CD4-positive, CD25-positive, alpha-beta regulatory T cell (primary cell): ENCODE measurements around the gene TSPAN15. TPM values are rescaled to one million over a fixed set of nuclear protein-coding genes. Genes with fewer than 3 reads are reported as not detected.

ENCODE experiments used
- ATAC-seq, 2 donors: fragments of 150-1000 bp; cut with Tn5 transposase; one replicate each; pipeline ENCODE4 v1.10.0; 2021; ENCODE audit warnings: low read depth in 2 of 2, moderate number of reproducible peaks in 2 of 2, moderate library complexity in 1 of 2
- DNase-seq, 3 donors: peaks; one replicate each; pipeline versions ENCODE4 v3.0.0 to v3.0.0-alpha.2; 2012 to 2022; ENCODE audit warnings: mixed read lengths in 1 of 3
- H3K27ac ChIP-seq: one replicate; pipeline ENCODE4 v1.7.0; 2013; ENCODE audit warnings: mild to moderate bottlenecking, low read length; ENCODE audit not compliant: insufficient read depth, poor library complexity, severe bottlenecking
- H3K27me3 ChIP-seq: one replicate; pipeline ENCODE4 v1.7.0; 2013; ENCODE audit warnings: low read length; ENCODE audit not compliant: control insufficient read depth, insufficient read depth
- H3K36me3 ChIP-seq: one replicate; pipeline ENCODE4 v1.7.0; 2013; ENCODE audit warnings: mild to moderate bottlenecking, low read length, moderate library complexity; ENCODE audit not compliant: control insufficient read depth, insufficient read depth
- H3K4me1 ChIP-seq: 2 replicates; pipeline ENCODE4 v1.7.0; 2013; ENCODE audit warnings: mild to moderate bottlenecking, low read length; ENCODE audit not compliant: insufficient read depth, control insufficient read depth, poor library complexity, severe bottlenecking
- H3K4me3 ChIP-seq: one replicate; pipeline ENCODE4 v1.7.0; 2013; ENCODE audit warnings: low read depth, mild to moderate bottlenecking, low read length, moderate library complexity
- H3K9me3 ChIP-seq, 2 experiments: 1 replicate in 1 of 2; 2 replicates in 1 of 2; pipeline ENCODE4 v1.7.0; 2013; ENCODE audit warnings: low read length in 2 of 2, mild to moderate bottlenecking in 1 of 2, moderate library complexity in 1 of 2; ENCODE audit not compliant: control insufficient read depth in 2 of 2
- H3K27ac Mint-ChIP-seq, 3 donors: one replicate each; pipeline ENCODE4 v1.8.0; 2020 to 2022; ENCODE audit warnings: mild to moderate bottlenecking in 3 of 3, mixed read lengths in 3 of 3, moderate library complexity in 2 of 3
- H3K27me3 Mint-ChIP-seq: one replicate; pipeline ENCODE4 v1.8.0; 2022; ENCODE audit warnings: mild to moderate bottlenecking, mixed read lengths
- H3K36me3 Mint-ChIP-seq: one replicate; pipeline ENCODE4 v1.8.0; 2020; ENCODE audit warnings: mixed read lengths
- H3K4me1 Mint-ChIP-seq, 4 donors: one replicate each; pipeline ENCODE4 v1.8.0; 2020 to 2022; ENCODE audit warnings: mixed read lengths in 4 of 4, mild to moderate bottlenecking in 1 of 4
- H3K4me3 Mint-ChIP-seq, 4 donors: one replicate each; pipeline ENCODE4 v1.8.0; 2020 to 2022; ENCODE audit warnings: mild to moderate bottlenecking in 4 of 4, mixed read lengths in 4 of 4, moderate library complexity in 3 of 4
- H3K9me3 Mint-ChIP-seq, 7 donors: one replicate each; pipeline ENCODE4 v1.8.0; 2020 to 2022; ENCODE audit warnings: mixed read lengths in 7 of 7, mild to moderate bottlenecking in 3 of 7, moderate library complexity in 2 of 7
- polyA plus RNA-seq, 4 donors: library from polyadenylated mRNA; unstranded; fragments of 300-500 nt; fragmentation: Illumina TruSeq; gene quantifications; one replicate each; pipeline ENCODE4 v1.2.3, GENCODE V29; 2021
- total RNA-seq: library from RNA; stranded (reverse); gene quantifications from one replicate; pipeline ENCODE4 v1.2.3, GENCODE V29; 2022

Gene TSPAN15
- total and polyA plus RNA-seq, 5 donors from 2014 or later: 1.5 to 6.0 (median 3.4) TPM

DNA sequence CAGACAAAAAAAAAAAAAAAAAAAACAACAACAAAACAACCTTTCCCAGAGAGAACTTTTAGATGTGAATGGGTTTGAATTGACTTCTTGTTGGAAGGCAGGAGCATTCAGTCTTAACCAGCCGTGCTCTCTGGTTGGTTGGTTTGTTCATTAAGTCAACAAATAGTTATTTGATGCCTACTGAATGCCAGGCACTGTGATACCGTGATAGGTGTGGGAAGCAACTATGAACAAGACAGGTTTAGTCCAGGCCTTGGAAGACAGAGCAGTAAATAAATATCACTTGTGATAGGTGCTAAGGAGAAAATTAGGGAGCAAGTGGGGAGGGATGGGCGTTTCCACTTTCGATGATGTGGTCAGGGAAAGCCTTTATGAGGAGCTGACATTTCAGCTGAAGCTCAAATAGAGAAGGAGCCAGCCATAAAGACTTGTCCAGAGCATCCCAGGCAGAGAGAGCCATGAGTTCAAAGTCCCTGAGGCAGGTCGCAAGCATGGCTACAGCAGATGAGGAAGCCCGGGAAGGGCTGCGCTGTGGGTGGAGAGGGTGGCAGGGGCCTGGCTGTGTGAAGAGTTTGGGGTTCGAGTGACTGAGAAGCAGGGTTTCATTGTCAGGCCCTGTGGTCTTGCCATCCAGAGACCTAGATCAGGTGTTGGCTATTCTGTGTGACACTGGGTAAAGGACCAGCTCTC, 8.0 kb downstream of the TSPAN15 start:
- Mint-ChIP-seq H3K4me3 (no peak overlapping the region), H3K27me3 (no peaks in the 10 kb centered on the region), H3K27ac (no peak overlapping the region), H3K36me3 (peaks cover 9% of the 10 kb centered on the region), H3K9me3 (no peaks in the 10 kb centered on the region), H3K4me1 (peaks cover 0 to 7% (median 3%) of the 10 kb centered on the region in 4 donors)
- no peaks in the 10 kb centered on the region for H3K27me3 ChIP-seq
- no peaks in the 10 kb centered on the region for H3K4me1 ChIP-seq
- DNase-seq (no peak), ATAC-seq (no peak)
- no peaks in the 10 kb centered on the region for H3K9me3 ChIP-seq
- H3K4me3 ChIP-seq: no peak overlapping the region
- H3K27ac ChIP-seq: no peak overlapping the region
- H3K36me3 ChIP-seq: no peaks in the 10 kb centered on the region

DNA sequence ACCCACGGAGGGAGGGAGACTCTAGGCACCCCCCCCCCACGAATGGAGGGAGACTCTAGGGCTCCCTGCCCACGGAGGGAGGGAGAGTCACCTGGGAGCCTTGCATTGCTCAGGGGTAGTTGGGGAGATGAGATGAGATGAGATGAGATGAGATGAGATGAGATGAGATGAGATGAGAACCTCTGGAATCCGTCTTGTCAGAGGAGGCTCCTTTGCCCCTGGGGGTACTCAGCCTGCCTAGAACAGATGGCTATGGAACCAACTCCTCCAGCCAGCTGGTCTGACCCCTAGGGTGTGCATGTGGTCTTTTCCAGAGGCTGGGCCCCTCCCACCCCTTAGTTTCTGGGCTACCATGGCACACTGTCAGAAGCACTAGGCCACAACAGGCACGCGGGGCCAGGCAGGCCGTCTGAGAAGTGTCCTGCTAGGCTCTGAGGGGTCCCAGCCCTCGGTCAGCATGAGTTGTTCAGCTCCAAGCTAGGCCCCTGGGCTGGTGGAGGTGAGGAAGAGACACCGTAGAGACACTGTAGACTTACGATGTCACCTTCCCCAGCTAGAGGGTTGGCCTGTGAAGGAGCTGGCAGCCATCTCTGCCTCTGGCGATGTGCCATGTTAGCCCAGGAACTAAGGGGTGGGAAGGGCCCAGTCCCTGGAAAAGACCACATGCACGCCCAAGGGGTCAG, 8.8 kb downstream of the TSPAN15 start:
- Mint-ChIP-seq H3K9me3 (no peaks in the 10 kb centered on the region), H3K27me3 (no peaks in the 10 kb centered on the region), H3K4me1 (peaks cover 0 to 7% (median 3%) of the 10 kb centered on the region in 4 donors), H3K4me3 (no peak overlapping the region), H3K27ac (no peak overlapping the region), H3K36me3 (peaks cover 9% of the 10 kb centered on the region)
- DNase-seq: no peak
- ATAC-seq: no peak
- H3K4me1 ChIP-seq: no peaks in the 10 kb centered on the region
- no peaks in the 10 kb centered on the region for H3K9me3 ChIP-seq
- H3K27ac ChIP-seq: no peak overlapping the region
- H3K4me3 ChIP-seq: no peak overlapping the region
- no peaks in the 10 kb centered on the region for H3K36me3 ChIP-seq
- no peaks in the 10 kb centered on the region for H3K27me3 ChIP-seq

DNA sequence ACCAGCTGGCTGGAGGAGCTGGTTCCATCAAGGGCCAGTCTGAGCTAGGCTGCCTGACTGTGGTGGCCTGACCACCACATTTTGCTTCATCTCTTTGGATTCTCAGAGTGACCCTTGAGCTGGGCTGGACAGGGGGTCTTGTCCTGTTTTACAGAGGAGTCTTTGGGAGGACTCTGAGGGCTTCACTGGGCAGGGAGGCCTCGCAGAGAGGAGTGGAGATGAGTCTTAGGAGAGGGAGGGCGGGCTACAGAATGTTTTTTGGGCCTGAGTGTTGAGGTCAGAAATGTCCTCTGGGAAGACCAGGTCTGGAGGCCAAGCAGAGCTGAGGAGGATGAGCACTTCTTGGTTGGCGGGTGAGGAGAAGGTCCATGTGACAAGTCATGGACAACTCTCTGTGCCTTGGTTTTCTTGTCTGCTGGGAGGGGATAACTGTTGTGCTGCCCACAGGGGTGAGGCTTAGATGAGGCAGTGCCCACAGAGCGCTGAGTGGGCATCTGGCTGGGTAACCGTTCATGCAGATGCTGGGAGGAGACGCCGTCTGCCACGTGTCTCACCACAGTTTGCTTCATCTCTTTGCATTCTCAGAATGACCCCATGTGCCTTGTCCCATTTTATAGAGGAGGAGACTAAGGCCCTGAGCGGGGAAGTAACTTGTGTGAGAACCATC, 9.4 kb downstream of the TSPAN15 start:
- no peaks in the 10 kb centered on the region for H3K27me3 Mint-ChIP-seq
- no peaks in the 10 kb centered on the region for H3K9me3 Mint-ChIP-seq
- no peaks in the 10 kb centered on the region for H3K4me1 ChIP-seq
- H3K36me3 ChIP-seq: no peaks in the 10 kb centered on the region
- H3K27ac ChIP-seq: no peak overlapping the region
- no peak for ATAC-seq
- H3K36me3 Mint-ChIP-seq: peaks cover 9% of the 10 kb centered on the region
- H3K4me3 ChIP-seq: no peak overlapping the region
- H3K4me3 Mint-ChIP-seq: no peak overlapping the region
- no peaks in the 10 kb centered on the region for H3K9me3 ChIP-seq
- no peak for DNase-seq
- no peaks in the 10 kb centered on the region for H3K27me3 ChIP-seq
- H3K4me1 Mint-ChIP-seq: peaks cover 0 to 13% (median 6%) of the 10 kb centered on the region in 4 donors
- H3K27ac Mint-ChIP-seq: peak overlapping the region in 2 of 3 donors; percentile 35 to 36

DNA sequence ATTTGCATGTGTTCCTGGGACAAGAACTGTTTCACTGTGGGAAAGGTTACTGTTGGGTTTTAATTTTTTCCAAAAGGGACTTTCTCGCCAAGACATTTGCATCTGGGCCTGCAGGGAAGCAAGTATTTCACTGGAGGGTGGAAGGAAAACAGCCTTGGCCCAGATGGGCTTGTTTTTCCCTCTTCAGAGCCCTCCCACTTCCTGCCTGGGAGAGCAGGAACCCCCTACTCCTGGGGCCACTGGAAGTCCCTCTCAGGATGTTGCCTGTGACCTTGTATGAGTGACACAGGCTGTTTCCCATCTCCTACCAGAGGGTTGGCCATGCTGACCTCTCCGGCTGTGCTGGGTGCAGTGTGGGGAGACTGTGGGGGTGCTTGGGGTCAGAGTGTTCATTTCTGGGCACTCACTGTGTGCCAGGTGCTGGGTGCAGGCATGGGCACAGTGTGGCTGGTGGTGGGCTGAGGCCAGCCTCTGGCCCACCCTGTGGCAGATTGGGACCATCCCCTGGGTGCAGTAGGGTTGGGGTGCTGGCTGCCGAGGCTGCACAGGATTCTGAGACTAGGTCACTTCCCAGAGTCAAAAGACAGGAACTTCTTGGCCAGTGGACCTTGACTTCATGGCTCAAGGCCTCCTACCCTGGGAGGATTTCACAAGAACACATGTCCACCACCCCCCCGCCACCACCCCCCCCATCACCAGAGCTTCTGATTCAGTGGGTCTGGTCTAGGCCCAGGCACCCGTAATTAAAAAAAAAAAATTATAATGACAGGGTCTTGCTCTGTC, 10.2 kb downstream of the TSPAN15 start:
- no peaks in the 10 kb centered on the region for H3K27me3 Mint-ChIP-seq
- Histone ChIP-seq H3K4me3 (no peak overlapping the region), H3K27ac (no peak overlapping the region), H3K4me1 (no peaks in the 10 kb centered on the region), H3K36me3 (no peaks in the 10 kb centered on the region), H3K27me3 (no peaks in the 10 kb centered on the region), H3K9me3 (no peaks in the 10 kb centered on the region)
- H3K4me3 Mint-ChIP-seq: no peak overlapping the region
- H3K36me3 Mint-ChIP-seq: peaks cover 9% of the 10 kb centered on the region
- peaks cover 0 to 17% (median 6%) of the 10 kb centered on the region in 4 donors for H3K4me1 Mint-ChIP-seq
- ATAC-seq: no peak
- H3K9me3 Mint-ChIP-seq: no peaks in the 10 kb centered on the region
- no peak for DNase-seq
- H3K27ac Mint-ChIP-seq: no peak overlapping the region

DNA sequence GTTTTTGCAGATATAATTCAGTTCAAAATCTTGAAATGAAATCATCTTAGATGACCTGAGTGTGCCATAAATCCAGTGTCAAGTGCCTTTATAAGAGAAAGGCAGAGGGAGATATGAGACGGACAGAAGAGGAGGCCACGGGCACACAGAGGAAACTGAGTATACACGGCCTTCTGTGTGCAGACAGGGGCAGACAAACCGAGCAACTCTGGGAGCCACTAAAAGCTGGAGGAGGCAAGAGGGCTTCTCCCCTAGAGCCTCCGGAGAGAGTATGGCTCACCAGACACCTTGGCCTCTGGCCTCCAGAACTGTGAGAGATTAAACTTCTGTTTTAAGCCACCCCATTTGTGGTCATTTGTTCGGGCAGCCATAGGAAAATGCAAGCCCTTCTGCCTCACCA, 12.6 kb downstream of the TSPAN15 start:
- no peak for DNase-seq
- Mint-ChIP-seq H3K27ac (peak overlapping the region; percentile 9 to 27 (median 25)), H3K9me3 (no peaks in the 10 kb centered on the region), H3K4me3 (no peak overlapping the region), H3K27me3 (no peaks in the 10 kb centered on the region), H3K36me3 (peaks cover 9% of the 10 kb centered on the region), H3K4me1 (peaks cover 0 to 17% (median 6%) of the 10 kb centered on the region in 4 donors)
- H3K36me3 ChIP-seq: no peaks in the 10 kb centered on the region
- H3K9me3 ChIP-seq: no peaks in the 10 kb centered on the region
- no peak for ATAC-seq
- H3K4me1 ChIP-seq: no peaks in the 10 kb centered on the region
- H3K27me3 ChIP-seq: no peaks in the 10 kb centered on the region
- no peak overlapping the region for H3K27ac ChIP-seq
- H3K4me3 ChIP-seq: no peak overlapping the region

DNA sequence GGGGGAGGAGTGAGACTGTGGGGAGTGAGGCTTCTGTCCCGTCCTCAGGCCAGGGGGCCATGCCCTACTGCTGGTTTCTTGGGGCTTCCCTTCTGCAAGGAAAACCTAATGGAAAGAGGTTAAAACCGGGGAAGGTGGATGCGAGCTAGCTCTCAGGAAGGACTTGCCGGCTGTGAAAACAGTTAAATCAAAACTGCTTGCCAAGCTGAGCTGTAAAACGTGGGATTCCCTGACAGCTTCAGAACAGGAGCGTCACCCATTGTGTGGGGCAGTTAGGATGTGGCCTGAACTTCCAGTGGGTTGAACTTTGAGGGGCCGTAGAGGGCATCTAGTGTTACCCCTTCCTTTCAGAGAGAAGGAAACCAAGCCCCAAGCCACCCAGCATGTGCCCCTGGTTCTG, 13.1 kb downstream of the TSPAN15 start:
- Histone ChIP-seq H3K27ac (no peak overlapping the region), H3K36me3 (no peaks in the 10 kb centered on the region), H3K9me3 (no peaks in the 10 kb centered on the region), H3K4me3 (no peak overlapping the region), H3K4me1 (no peaks in the 10 kb centered on the region), H3K27me3 (no peaks in the 10 kb centered on the region)
- no peak overlapping the region for H3K4me3 Mint-ChIP-seq
- peaks cover 5% of the 10 kb centered on the region for H3K36me3 Mint-ChIP-seq
- ATAC-seq: no peak
- H3K9me3 Mint-ChIP-seq: no peaks in the 10 kb centered on the region
- H3K27me3 Mint-ChIP-seq: no peaks in the 10 kb centered on the region
- H3K4me1 Mint-ChIP-seq: peaks cover 0 to 17% (median 6%) of the 10 kb centered on the region in 4 donors
- no peak for DNase-seq
- peak overlapping the region in 2 of 3 donors; percentile 79 to 84 for H3K27ac Mint-ChIP-seq

DNA sequence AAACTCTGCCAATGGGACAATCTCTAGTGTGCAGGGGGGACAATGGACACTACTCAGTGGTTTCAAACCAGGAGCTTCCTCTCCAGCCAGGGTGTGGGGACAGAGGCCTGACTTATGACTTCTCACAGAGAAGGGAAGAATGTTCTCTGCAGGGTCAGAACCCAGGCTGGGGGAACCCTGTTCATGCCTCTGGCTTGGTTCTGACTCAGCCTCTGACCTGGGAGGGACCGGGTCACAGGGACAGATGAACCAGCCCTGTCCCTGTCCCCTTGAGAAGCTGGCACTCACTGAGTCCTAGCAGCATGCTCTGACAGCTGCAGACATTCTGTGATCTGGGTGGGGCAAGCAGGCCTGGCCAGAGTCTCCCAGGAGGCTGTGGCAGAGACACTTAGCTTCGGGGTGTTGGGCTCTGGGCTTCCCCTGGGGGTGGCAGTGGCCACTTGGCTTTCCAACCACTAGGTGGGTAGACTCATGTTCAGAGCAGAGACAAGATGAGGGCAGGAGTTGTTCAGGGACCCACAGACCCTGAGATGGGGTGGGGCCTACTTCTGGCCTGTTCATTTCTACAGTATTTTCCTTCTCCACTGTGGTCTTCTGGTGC, 13.6 kb downstream of the TSPAN15 start:
- Histone ChIP-seq H3K27me3 (no peaks in the 10 kb centered on the region), H3K27ac (no peak overlapping the region), H3K9me3 (no peaks in the 10 kb centered on the region), H3K4me3 (no peak overlapping the region), H3K4me1 (no peaks in the 10 kb centered on the region), H3K36me3 (no peaks in the 10 kb centered on the region)
- no peaks in the 10 kb centered on the region for H3K27me3 Mint-ChIP-seq
- no peaks in the 10 kb centered on the region for H3K9me3 Mint-ChIP-seq
- ATAC-seq (peak in 1 of 2 donors; percentile 43), DNase-seq (peak in 1 of 3 donors; percentile 44)
- no peak overlapping the region for H3K4me3 Mint-ChIP-seq
- peak overlapping the region; percentile 3 to 84 (median 79) for H3K27ac Mint-ChIP-seq
- peaks cover 5% of the 10 kb centered on the region for H3K36me3 Mint-ChIP-seq
- H3K4me1 Mint-ChIP-seq: peaks cover 0 to 17% (median 6%) of the 10 kb centered on the region in 4 donors
